HL-60/S4 treated with retinoic acid at 250 ng/mL for 4 days and 3 days (cell line): ENCODE data around the gene INO80E.
"Not testable (repeated sequence)": the region's sequence is repeated elsewhere in the genome, so short reads cannot be mapped to it uniquely, and the experiment has no call there.

Experiments
- in situ Hi-C: fragments of 300-500 bp; cut with MboI; formaldehyde crosslinking; loops from 2 replicates; pipeline ENCODE4 v1.7.0; 2022; ENCODE audit warnings: low sequenced_read_pairs

INO80E gene, protein sequence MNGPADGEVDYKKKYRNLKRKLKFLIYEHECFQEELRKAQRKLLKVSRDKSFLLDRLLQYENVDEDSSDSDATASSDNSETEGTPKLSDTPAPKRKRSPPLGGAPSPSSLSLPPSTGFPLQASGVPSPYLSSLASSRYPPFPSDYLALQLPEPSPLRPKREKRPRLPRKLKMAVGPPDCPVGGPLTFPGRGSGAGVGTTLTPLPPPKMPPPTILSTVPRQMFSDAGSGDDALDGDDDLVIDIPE

DNA sequence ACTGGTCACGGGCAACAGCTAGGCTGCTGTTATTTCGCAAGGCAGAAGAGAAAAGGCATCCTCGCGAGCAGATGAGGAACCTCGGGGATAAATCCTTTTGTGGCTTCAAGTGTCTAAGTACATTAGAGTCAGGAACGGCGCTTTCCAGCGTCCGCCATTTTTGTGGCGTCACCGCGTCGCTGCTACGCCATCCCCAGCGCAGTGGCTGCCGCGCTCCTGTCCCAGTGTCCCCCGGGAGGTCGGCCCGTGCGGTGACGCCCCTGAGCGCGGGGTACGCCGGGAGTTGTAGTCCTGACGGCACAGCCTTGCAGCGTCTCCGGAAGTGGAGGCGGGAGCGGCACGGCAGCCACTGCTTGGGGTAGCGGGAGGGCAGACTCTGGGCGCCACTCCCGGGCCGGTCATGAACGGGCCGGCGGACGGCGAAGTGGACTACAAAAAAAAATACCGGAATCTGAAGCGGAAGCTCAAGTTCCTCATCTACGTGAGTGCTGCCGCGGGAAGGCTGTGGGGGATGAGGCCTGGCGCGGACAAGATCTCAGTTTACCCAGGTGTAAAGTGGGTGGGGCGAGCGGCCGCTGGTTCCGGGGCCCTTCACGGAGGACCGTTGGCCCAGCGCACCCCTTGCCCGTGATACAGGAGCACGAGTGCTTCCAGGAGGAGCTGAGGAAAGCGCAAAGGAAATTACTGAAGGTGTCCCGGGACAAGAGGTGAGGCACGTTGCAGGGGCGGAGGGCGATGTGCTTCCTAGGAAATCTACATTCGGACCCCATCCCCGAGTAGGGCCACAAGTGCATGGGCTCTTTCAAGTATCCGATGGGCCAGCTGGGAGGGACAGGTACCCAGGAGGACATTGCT lies at the start of gene INO80E:
TSS of gene INO80E (plus strand) at position 331 of the 855 bp plus-strand sequence. CDS start at position 401, 70 bp downstream.
- in situ Hi-C loops: no loop called here

GRCh38 chr16:29947897-29948296 lies 48.1 kb upstream of the INO80E start:
- in situ Hi-C loops: no loop called here

DNA sequence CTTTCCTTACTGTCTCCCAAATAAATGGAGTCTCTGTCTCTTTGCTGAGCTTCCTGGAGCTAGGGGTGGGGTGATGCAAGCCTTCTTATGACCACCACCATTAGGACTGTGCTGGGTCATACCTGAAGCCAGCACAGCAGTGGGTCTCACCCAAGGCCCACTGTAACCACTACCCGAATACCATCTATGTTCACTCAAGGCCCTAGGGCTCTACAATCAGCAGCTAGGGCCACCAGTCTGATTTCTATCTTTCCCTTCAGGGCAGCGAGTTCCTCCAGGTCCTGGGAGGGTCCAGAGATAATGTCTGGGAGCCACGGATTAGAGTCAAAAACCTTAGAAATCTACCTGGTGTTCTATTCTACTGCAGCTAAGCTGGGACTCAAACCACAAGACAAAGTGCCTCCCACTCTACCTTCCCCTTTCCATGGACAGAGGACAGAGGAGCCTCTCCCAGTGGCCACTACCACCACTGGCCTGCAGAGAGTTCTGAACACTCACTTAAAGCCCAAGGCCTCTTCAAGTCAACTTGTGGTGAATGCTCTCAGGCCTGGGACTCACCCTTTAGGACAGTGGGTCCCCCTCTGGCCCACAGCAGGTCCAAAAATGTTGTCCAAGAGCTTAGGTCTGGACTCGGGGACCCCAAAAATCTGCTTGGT lies 45.1 kb upstream of the INO80E start:
- in situ Hi-C loops: no loop called here

DNA sequence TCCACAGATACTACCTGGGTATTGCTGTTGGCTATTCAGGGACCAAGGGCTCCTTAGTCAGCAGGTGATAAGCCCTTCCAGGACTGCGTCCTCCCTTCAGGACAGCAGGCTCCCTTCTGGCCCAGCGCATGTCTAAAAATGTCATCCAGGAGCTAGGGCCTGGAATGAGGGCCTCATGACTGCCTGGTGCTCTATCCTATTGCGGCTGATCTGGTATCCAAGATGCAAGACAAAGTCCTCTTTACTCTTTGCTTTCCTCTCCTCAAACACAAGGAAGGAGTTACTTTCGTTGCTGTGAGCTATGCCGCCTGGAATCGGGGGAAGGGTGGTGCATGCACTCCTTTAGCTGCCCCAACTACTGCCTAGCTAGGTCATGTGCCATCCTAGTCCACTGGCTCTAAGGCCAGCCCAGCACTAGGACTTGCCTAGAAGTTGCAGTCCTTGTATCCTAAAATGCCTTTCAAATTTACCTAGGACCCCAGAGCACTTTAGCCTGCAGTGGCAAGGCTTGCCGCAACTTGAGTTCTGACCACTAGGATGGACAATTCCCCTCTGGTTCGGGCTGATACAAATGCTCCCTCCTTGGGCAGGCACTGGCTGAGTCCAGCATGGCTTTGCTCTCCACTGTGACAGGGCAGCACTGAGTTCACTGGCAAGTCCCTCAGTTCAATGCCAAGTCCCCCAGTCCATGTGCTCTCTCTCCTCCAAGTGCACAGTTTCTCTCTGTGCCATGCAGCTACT lies 44.2 kb upstream of the INO80E start:
- in situ Hi-C loops: no loop called here

- in situ Hi-C loops: no loop called here
Measured at GRCh38 chr16:29958756-29959155, 37.3 kb upstream of the INO80E start.

DNA sequence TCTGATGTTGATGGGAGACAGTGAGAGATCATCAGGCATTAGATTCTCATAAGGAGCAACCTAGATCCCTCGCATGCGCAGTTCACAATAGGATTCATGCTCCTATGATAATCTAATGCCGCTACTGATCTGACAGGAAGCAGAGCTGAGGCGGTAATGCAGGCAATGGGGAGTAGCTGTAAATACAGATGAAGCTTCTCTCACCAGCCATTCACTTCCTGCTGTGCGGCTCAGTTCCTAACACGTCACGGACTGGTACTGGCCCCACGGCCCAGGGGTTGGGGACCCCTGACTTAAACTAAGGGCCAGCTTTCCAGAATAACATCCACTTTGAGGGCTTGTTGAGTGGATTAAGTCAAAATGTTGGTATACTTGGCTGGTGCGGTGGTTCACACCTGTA lies 36.7 kb upstream of the INO80E start:
- in situ Hi-C loops: no loop called here

DNA sequence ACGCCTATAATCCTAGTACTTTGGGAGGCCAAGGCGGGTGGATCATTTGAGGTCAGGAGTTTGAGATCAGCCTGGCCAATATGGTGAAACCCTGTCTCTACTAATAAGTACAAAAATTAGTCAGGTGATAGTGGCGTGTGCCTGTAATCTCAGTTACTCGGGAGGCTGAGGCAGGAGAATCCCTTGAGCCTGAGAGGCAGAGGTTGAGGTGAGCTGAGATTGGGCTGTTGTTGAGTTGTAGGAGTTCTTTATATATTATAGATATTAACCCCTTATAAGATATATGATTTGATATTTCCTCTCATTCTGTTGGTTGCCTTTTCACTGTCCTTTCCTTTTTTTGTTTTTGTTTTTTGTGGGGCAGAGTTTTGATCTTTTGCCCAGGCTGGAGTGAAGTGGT lies 36.2 kb upstream of the INO80E start:
- in situ Hi-C loops: not testable (repeated sequence)

DNA sequence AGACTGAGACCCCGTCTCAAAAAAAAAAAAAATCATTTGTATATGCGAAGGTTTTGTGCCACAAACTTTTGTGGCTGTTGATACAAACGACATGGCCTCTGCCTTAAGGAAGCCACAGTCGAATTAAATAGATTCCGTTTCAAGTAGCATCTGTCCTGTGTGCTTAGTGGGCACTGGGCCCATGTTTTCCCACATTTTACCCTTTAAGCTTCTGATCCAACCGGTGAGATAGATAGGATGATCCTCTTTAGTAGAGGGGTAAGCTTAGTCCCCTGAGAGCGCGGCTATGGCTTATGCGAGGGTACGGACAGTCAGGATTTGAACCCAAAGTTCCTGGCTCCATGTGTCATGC lies 34.9 kb upstream of the INO80E start:
- in situ Hi-C loops: no loop called here

GRCh38 chr16:29961479-29962343 lies 34.3 kb upstream of the INO80E start, which contains the start of gene TMEM219:
Gene TMEM219, plus strand, starts transcription at chr16:29962079. Its CDS starts 1,065 bp downstream, at chr16:29963144.
- in situ Hi-C loops: no loop called here

DNA sequence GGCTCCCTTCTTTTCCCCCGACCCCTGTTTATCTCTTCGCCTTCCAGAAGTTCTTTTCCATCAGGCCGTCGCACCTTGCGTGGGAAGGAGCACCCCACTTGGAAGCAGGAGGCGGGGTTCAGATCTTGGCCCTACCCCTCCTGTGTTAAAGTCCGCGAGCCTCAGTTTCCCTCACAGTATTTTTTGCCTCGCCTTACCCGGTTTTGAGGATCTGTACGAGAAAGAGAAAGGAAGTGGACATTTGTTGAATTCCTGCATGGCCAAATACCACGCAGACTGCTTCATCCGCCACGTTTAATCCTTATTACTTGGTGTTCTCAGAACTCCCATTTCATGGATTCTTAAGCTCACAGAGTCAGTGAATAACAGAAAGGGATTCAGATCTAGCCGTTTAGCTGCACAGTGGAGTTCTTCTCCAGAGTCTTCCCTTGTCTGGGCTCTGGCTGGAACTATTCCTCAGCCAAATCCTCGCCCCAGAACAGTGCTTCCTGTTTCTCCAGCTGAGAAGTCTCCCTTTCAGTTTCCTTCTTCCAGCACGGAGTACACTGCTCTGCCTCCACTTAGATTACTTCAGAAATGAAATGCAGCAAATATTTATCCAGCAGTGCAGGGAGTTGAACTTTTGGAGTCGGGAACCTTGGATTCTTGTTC lies 33.6 kb upstream of the INO80E start:
- in situ Hi-C loops: no loop called here

GRCh38 chr16:29963021-29963743 lies 32.9 kb upstream of the INO80E start:
- in situ Hi-C loops: no loop called here

DNA sequence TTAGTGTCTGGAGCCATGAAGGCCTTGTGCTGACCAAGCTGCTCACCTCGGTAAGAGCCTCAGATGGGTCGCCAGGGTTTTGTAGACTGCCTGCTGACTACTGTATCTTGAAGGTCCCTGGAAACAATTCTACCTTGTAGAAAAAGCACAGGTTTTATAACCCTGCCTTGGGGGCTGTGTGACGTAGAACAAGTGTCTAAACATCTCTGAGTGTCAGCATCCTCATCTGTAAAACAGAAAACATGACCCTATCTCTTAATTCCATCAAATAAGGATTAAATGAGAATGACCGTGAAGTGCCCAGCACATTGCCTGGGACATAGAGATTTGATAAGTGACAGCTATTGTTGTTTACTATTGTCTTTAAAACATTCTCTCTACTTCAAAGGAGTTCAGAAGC lies 27.8 kb upstream of the INO80E start:
- in situ Hi-C loops: no loop called here

- in situ Hi-C loops: no loop called here
Measured at GRCh38 chr16:29971304-29971703, 24.7 kb upstream of the INO80E start.

- in situ Hi-C loops: no loop called here
Measured at GRCh38 chr16:29972500-29972899, 23.5 kb upstream of the INO80E start.

DNA sequence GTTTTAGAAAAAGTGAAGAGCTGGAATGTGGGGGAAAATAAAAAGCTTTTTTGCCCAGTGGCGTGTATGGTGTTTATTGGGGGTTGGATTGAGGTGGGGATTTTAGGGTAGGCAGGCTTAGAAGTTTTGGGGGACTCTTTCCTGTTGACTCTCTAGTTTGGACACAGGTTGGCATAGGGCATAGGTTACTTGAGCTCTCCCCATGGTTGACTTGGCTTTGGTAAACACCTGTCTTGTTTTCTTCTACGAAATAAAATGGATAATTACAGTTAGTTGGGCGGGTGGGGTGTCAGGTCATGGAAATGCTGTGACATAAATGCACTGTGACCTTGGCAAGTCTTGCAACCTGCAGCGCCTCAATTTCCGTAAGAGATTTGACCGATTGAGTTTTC lies 23.1 kb upstream of the INO80E start:
- in situ Hi-C loops: no loop called here

GRCh38 chr16:29973384-29974246 lies 22.4 kb upstream of the INO80E start, which contains the start of gene TAOK2:
Gene TAOK2, plus strand, starts transcription at chr16:29973868. Its CDS starts 3,905 bp downstream, at chr16:29977773.
- in situ Hi-C loops: no loop called here

DNA sequence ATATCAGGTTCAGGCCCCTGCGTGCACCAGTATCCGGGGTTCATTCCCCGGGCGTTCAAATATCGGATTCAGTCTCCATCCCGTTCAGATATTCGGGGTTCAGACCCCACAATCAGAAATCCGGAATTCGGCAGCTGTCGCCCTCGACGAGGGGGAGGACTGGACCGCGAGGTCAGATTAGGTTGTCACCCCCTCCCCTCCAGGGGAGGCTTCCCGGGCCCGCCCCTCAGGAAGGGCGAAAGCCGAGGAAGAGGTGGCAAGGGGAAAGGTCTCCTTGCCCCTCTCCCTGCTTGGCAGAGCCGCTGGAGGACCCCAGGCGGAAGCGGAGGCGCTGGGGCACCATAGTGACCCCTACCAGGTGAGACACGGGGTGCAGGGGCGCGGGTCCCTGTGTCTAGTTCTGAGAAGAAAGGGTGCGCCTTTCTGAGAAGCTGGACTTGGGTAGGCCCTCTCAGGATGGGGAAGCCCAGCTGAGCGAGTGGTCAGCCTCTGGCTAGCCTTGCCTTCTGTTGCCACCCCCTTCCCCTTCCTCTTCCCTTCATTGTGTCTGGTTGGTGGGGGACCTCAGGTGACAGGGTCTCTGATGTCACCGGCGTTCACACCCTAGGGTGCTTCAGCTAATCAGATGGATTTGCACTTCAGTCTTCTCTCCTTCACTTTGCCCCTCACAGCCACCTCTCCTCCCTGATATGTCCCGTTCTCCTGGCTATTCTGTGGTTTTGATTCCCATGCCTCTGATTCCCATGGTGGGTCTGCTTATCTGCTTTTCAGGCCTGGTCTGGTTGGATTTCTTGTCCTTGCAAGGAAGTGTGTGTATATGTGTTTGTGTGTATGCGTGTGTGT lies 21.5 kb upstream of the INO80E start:
- in situ Hi-C loops: no loop called here
